HUES48 (cell line): ENCODE results near the gene MEAK7.

Experiments used
- H3K27ac ChIP-seq: one replicate; pipeline ENCODE4 v1.7.0; 2013; ENCODE audit warnings: low read depth, low read length, inconsistent platforms
- H3K27me3 ChIP-seq: 2 replicates; pipeline ENCODE4 v1.6.1; 2013; ENCODE audit warnings: mild to moderate bottlenecking, low read length; ENCODE audit not compliant: control insufficient read depth, insufficient read depth
- H3K36me3 ChIP-seq: 2 replicates; pipeline ENCODE4 v1.6.1; 2013; ENCODE audit warnings: low read length; ENCODE audit not compliant: control insufficient read depth, insufficient read depth
- H3K4me1 ChIP-seq: 2 replicates; pipeline ENCODE4 v1.6.1; 2013; ENCODE audit warnings: mild to moderate bottlenecking, low read length; ENCODE audit not compliant: control insufficient read depth, insufficient read depth
- H3K4me3 ChIP-seq: 2 replicates; pipeline ENCODE4 v1.5.1; 2013; ENCODE audit warnings: mild to moderate bottlenecking, low read depth, low read length
- H3K9ac ChIP-seq: 2 replicates; pipeline ENCODE4 v1.6.1; 2013; ENCODE audit warnings: mild to moderate bottlenecking, low read depth, low read length, moderate library complexity
- H3K9me3 ChIP-seq: 2 replicates; pipeline ENCODE4 v1.6.1; 2013; ENCODE audit warnings: low read length; ENCODE audit not compliant: control insufficient read depth, insufficient read depth

MEAK7 gene, protein sequence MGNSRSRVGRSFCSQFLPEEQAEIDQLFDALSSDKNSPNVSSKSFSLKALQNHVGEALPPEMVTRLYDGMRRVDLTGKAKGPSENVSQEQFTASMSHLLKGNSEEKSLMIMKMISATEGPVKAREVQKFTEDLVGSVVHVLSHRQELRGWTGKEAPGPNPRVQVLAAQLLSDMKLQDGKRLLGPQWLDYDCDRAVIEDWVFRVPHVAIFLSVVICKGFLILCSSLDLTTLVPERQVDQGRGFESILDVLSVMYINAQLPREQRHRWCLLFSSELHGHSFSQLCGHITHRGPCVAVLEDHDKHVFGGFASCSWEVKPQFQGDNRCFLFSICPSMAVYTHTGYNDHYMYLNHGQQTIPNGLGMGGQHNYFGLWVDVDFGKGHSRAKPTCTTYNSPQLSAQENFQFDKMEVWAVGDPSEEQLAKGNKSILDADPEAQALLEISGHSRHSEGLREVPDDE

DNA sequence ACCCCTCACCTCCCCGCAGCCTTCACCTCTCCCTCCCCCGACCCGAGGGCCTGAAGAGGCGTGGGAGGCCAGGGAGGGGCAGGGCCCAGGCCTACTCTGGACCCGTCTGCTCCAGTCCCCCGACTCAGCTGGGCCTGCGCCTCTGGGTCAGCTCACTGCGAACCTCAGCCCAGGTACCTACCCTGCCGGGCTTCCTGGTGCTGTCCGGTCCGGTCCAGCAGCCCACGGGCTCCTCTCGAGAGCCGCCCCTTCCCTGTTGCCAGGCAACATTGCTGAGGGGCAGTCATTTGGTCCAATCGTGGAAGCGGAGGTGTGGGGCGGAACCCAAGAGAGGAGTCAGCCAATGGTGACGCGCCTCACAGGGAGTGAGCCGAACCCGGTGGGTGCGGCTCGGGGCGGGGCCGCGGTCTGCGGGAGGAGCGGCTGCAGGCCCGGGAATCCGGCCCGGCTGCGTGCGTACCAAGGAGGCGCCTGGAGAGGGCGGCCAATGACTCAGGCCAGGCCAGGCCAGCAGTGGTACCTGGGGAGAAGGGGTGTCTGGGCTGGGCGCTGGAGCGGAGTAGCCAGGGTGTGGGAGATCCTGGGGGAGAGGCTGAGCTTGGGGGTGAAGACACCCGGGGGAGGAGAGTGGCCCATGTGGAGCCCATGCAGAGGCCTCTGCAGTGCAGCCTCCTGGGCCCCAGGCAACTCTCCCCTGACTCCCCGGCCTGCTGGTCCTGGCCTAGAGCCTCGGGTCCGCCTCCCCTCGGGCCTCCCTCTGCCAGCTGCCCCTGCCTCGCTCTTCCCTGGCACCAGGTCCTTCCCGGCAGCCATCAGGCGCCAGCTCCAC lies at the start of gene MEAK7:
Gene MEAK7 (minus strand): TSS at position 240 of the 829 bp plus-strand sequence. CDS start 6,573 bp downstream, outside the sequence.
- Histone ChIP-seq H3K9ac (peak within 1 kb of the TSS; percentile 62), H3K27me3 (no peaks in the 10 kb centered on the region), H3K4me3 (peak within 1 kb of the TSS; percentile 95), H3K4me1 (peaks cover 9% of the 10 kb centered on the region; the same call in 1 of the 2 replicates), H3K9me3 (no peaks in the 10 kb centered on the region), H3K36me3 (peaks cover 6% of the 10 kb centered on the region; the same call in 1 of the 2 replicates), H3K27ac (peak within 1 kb of the TSS; percentile 60)

DNA sequence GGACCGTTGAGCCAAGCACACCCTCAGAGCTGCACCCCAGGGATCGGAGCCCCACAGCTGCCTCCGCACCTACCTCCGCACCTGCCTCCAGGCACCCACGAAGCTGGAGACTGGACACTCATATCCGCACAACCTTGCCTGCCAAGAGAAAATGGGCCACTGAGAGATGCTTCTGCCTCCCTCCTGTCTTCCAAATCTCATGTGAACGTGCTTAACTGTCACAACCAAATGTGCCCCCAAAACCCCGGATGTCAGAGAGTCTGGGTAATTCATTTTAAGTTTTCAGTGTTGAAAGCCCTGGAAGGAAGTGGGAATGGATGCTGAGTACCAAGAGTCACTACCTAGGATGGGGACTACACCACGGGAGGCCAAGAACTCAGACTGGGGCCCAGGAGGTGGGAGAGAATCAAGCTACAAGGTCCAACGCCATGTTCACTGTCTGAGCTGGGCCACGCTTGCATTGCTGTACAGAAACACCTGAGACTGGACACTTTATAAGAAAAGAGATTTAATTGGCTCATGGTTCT lies 49.5 kb upstream of the MEAK7 start:
- no peaks in the 10 kb centered on the region for H3K36me3 ChIP-seq
- H3K4me3 ChIP-seq, result no peak overlapping the region
- no peaks in the 10 kb centered on the region for H3K9me3 ChIP-seq
- H3K27ac ChIP-seq, result no peak overlapping the region
- H3K4me1 ChIP-seq, result peaks cover 15% of the 10 kb centered on the region
- no peaks in the 10 kb centered on the region for H3K27me3 ChIP-seq
- H3K9ac ChIP-seq, result no peak overlapping the region

DNA sequence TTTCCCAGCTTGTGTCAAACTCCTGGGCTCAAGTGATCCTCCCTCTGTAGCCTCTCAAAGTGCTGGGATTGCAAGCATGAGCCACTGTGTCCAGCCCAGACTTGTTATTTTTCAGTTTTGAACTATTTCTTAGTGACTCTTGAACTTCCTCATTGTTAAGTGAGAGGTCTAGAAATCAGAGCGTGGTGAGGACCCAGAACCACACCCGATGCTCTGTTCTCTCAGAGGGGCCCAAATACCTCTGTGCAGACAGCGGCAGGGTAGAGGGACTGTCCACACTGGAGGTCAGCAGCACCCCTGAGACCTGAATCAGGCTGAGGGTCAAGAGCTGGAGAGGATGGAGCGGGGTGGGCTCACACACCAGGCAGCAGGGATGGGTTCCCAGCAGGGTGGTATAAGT lies 47.7 kb upstream of the MEAK7 start:
- H3K4me3 ChIP-seq, result no peak overlapping the region
- no peak overlapping the region for H3K9ac ChIP-seq
- no peak overlapping the region for H3K27ac ChIP-seq
- peaks cover 12% of the 10 kb centered on the region for H3K4me1 ChIP-seq
- no peaks in the 10 kb centered on the region for H3K27me3 ChIP-seq
- no peaks in the 10 kb centered on the region for H3K36me3 ChIP-seq
- no peaks in the 10 kb centered on the region for H3K9me3 ChIP-seq

DNA sequence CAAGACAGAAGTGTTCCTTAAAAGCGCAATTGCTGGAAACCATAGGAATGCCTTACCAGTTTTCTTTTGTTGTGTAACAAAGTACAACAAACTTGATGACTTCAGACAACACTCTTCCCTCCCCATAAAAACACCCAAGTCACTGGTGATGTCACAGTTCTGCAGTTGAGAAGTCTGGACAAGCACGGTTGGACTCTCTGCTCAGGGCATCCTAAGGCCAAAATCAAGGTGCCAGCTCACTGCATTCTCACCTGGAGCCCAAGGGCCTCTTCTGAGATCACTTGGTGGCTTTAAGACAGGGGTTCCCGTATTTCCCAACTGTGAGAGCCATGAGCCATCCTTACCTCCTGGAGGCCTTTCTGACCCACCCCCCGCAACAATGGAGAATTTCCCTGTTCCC lies 45.6 kb upstream of the MEAK7 start:
- Histone ChIP-seq H3K9me3 (no peaks in the 10 kb centered on the region), H3K27me3 (no peaks in the 10 kb centered on the region), H3K4me1 (peaks cover 9% of the 10 kb centered on the region; the same call in 1 of the 2 replicates), H3K9ac (no peak overlapping the region), H3K4me3 (no peak overlapping the region), H3K27ac (no peak overlapping the region), H3K36me3 (no peaks in the 10 kb centered on the region)

DNA sequence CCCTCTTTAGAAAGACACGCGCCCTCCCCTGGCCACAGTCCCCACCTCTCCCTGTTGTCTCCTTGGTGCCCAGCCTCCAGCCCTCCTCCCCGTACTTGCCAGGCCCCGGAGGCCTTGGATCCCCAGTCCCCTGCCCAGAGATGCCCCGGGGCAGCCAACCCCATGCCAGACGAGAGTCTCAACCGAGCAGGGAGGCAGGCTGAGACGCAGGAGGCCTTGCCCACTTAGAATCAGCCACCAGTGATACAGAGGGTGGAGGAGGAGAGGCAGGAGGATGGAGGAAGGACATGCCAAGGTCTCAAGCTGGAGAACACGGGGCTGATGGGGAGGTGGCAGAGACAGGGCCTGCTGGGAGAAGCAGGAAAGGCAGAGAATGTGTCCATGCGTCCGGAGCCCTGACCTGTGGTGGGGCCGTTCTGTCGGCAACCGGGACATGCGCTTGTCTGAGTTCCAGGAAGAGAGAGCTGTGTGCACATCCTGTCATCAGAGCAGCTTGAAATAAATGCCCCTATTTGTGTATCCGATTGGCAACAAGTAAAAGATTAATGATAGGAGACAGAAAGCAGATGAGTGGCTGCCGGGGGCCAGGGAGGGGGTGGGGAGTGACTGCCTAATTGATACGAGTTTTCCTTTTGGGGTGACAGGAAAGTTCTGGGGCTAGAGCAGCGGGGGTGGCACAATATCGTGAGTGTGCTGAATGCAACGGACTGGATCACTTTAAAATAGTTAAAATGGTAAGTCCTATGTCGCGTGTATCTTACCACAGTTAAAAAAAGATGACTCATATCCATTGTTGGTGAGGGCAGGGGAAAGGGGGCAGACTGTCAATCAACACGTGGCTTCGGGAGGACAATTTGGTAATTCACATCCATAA lies 44.7 kb upstream of the MEAK7 start:
- Histone ChIP-seq H3K36me3 (no peaks in the 10 kb centered on the region), H3K4me3 (no peak overlapping the region), H3K9me3 (no peaks in the 10 kb centered on the region), H3K27ac (no peak overlapping the region), H3K9ac (no peak overlapping the region; the same call in 1 of the 2 replicates), H3K27me3 (no peaks in the 10 kb centered on the region), H3K4me1 (peaks cover 9% of the 10 kb centered on the region; the same call in 1 of the 2 replicates)

DNA sequence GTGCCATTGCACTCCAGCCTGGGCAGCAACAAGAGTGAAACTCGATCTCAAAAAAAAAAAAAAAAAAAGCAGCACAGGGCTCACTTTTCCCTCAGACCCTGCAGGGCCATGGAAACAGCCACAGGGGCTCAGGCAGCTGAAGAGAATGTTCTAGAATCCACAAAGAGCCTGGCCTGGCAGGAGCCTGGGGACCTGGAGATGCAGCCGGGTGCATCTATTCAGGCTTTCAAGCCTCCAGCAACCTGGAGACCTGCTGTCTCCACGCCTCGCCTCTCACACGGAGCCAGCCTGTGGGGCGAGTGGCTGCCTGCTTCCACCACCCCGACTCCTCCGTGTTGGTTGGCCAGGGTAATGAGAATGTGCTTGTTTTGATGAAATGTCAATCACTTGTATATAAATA lies 44.0 kb upstream of the MEAK7 start:
- Histone ChIP-seq H3K9ac (no peak overlapping the region), H3K4me3 (no peak overlapping the region), H3K9me3 (no peaks in the 10 kb centered on the region), H3K36me3 (no peaks in the 10 kb centered on the region), H3K27me3 (no peaks in the 10 kb centered on the region), H3K4me1 (peaks cover 9% of the 10 kb centered on the region; the same call in 1 of the 2 replicates), H3K27ac (no peak overlapping the region)

DNA sequence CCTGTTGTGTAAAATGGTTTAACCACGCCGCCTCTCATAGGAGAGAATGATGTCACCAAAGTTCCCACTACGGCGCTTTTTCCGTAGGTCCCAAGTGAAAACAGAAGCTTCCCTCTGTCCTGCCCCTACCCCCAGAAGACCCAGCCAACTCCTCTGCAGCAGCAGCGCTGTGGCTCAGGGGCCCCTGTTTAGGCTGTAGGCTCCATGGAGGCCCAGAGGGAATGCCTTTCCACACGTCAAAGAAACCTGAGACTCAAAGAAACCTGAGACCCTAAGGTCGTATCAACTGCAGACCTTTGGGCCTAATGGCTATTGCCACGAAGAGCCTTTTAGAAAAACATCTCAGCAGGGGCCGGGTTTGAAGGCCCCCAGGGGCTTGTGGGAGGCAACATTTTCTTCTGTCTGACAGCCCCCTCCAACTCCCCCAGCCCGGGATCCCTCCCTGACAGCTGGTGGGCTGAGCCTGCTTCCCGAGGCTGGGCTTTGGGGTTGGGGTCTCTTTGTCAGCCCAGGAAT lies 43.1 kb upstream of the MEAK7 start:
- Histone ChIP-seq H3K4me3 (no peak overlapping the region), H3K4me1 (peaks cover 9% of the 10 kb centered on the region; the same call in 1 of the 2 replicates), H3K9ac (no peak overlapping the region), H3K27ac (peak overlapping the region; percentile 74), H3K9me3 (no peaks in the 10 kb centered on the region), H3K36me3 (no peaks in the 10 kb centered on the region), H3K27me3 (no peaks in the 10 kb centered on the region)

DNA sequence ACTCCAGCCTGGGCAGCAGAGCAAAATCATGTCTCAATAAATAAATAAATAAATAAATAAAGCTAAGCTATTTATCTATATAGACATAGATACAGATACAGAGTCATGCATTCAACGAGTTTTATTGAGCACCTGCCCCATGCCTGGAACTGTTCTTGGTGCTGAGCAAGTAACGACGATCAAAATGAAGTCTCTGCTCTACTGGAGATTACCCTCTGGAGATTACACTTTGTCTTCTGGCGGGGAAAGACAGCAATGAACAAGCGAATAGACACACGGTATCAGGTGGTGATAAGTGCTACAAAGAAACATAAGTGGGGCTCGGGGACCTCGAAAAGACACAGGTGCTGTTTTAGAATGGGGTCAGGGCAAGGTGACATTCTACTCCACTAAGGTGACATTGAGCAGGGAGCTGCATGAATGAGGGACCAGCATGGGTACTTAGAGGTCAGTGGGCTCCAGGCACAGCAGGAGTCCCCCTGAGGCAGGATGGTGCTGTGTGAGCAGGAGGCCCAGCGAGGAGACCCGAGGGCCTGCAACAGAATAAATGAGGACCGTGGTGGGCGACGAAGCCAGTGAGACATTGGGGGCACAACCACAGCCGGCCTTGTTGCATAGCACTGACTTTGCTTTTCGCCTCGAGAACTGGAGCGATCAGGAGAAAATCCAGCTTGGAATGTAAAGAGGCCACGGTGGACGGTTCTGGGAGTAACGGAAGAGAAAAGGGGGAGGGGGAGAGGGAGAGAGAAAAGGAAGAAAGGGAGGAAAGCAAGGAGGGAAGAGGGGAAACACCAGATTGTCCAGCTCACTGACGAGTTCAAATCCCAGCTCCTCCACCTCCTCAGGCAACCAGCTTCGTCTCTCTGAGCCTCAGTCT lies 42.4 kb upstream of the MEAK7 start:
- Histone ChIP-seq H3K36me3 (no peaks in the 10 kb centered on the region), H3K27ac (peak overlapping the region; percentile 74), H3K4me3 (no peak overlapping the region), H3K9me3 (no peaks in the 10 kb centered on the region), H3K27me3 (no peaks in the 10 kb centered on the region), H3K4me1 (peaks cover 9% of the 10 kb centered on the region; the same call in 1 of the 2 replicates), H3K9ac (no peak overlapping the region)

DNA sequence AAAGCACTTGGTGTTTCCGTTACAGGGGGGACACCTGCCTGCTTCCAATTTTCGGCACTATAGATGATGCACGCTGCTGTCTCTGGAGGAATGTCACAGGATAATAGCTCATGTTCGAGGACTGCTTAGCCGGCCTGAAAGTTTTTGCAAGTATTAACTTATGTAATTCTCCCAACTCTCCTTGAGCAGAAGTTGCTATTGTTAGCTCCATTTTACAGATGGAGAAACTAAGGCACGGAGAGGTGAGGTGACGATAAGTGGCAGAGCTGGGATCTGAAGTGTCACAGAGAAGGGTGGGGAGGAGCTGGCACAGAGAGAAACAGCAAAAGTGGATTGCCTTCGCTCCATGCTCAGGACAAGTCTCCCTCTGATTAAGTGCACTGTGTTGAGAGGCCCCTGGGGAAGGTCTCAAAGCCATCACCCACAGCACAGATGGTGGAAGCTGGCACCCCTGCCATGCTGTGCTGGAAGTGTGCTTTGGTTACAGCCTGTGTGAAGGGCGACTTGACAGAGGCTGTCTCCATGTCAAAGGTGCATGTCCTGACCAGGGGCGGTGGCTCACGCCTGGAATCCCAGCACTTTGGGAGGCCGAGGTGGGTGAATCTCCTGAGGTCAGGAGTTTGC lies 40.8 kb upstream of the MEAK7 start:
- no peak overlapping the region for H3K4me3 ChIP-seq
- no peaks in the 10 kb centered on the region for H3K27me3 ChIP-seq
- H3K9ac ChIP-seq, result no peak overlapping the region

More for the DNA sequence above, 40.8 kb upstream of the MEAK7 start:
- no peaks in the 10 kb centered on the region for H3K36me3 ChIP-seq
- H3K27ac ChIP-seq, result no peak overlapping the region
- H3K4me1 ChIP-seq, result peaks cover 9% of the 10 kb centered on the region; the same call in 1 of the 2 replicates
- no peaks in the 10 kb centered on the region for H3K9me3 ChIP-seq
